ENCODE measurements around the gene PSMB5. TPM values are rescaled to one million over a fixed set of nuclear protein-coding genes. Genes with fewer than 3 reads are reported as not detected.

The PSMB5 gene
- total and polyA plus RNA-seq, 9 of the 15 experiments (the other 6 are each of a cell fraction or from before 2014, with no cell fraction given) = 198 to 1,870 (median 269) TPM

- TF ChIP-seq ATF3 (IDR thresholded peaks at IDR 0.05) (no peak), ATF3 (CRISPR knock-in tag; conservative IDR thresholded peaks at IDR 0.05) (no peak), NEUROD1 (IDR thresholded peaks at IDR 0.05; ENCODE audit: borderline replicate concordance, low read depth, low read length, partially characterized antibody) (peak; percentile 36), MCM3 (IDR thresholded peaks at IDR 0.05) (no peak), ARNT (IDR thresholded peaks at IDR 0.05) (peak; percentile 42 to 60; a peak in 1 of 4 replicates), NCOA1 (IDR thresholded peaks at IDR 0.05; ENCODE audit: low read depth) (no peak), HIVEP1 (CRISPR knock-in tag; IDR thresholded peaks at IDR 0.05) (no peak), SPI1 (IDR thresholded peaks at IDR 0.05; ENCODE audit: borderline replicate concordance, low read depth, low read length) (no peak), TCFL5 (CRISPR knock-in tag; conservative IDR thresholded peaks at IDR 0.05) (no peak), CBX2 (IDR thresholded peaks at IDR 0.05; ENCODE audit: insufficient read depth, low read length, poor library complexity, severe bottlenecking) (no peak), RCOR1 (IDR thresholded peaks at IDR 0.05; ENCODE audit: borderline replicate concordance in 1 of 2, low read depth in 2 of 2, low read length in 2 of 2) (peak in 1 of 2 experiments; percentile 69; a peak in 2 of 4 replicates), PHF20 (IDR thresholded peaks at IDR 0.05; ENCODE audit: partially characterized antibody) (no peak), PBX2 (CRISPR knock-in tag; IDR thresholded peaks at IDR 0.05; ENCODE audit: low read depth) (no peak), PBX2 (tag; conservative IDR thresholded peaks at IDR 0.05; ENCODE audit: low read depth) (peak; percentile 20; the same call in 1 of the 2 replicates), ARID1B (IDR thresholded peaks at IDR 0.05) (peak; percentile 41), GTF2A2 (tag; IDR thresholded peaks at IDR 0.05) (no peak), NFYB (IDR thresholded peaks at IDR 0.05; ENCODE audit: extremely low read depth, insufficient read length) (no peak), ZNF695 (CRISPR knock-in tag; IDR thresholded peaks at IDR 0.05) (no peak), POLR2AphosphoS2 (IDR thresholded peaks at IDR 0.05; ENCODE audit: low read length) (no peak), ZNF445 (CRISPR knock-in tag; IDR thresholded peaks at IDR 0.05; ENCODE audit: low read depth) (no peak), RNF219 (CRISPR knock-in tag; IDR thresholded peaks at IDR 0.05) (no peak), KLF6 (CRISPR knock-in tag; IDR thresholded peaks at IDR 0.05; ENCODE audit: borderline replicate concordance) (no peak)
- TF ChIP-seq, protein P1, sequence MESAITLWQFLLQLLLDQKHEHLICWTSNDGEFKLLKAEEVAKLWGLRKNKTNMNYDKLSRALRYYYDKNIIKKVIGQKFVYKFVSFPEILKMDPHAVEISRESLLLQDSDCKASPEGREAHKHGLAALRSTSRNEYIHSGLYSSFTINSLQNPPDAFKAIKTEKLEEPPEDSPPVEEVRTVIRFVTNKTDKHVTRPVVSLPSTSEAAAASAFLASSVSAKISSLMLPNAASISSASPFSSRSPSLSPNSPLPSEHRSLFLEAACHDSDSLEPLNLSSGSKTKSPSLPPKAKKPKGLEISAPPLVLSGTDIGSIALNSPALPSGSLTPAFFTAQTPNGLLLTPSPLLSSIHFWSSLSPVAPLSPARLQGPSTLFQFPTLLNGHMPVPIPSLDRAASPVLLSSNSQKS (CRISPR knock-in tag; IDR thresholded peaks at IDR 0.05) = no peak
These were observed 21.6 kb upstream of the PSMB5 start (continued) for GRCh38 chr14:23056145-23056955.
